PC-3 (cell line): ENCODE measurements around the gene ARL10.

ENCODE experiments used
- EZH2 ChIP-seq: fragments of 300-600 bp; sonication (generic); IDR thresholded peaks from one replicate; pipeline ENCODE4 v1.6.1; 2017; ENCODE audit warnings: antibody characterized with exemption, mild to moderate bottlenecking, low read length; ENCODE audit not compliant: unreplicated experiment
- EZH2phosphoT487 ChIP-seq: fragments of 300-600 bp; sonication (generic); IDR thresholded peaks from 2 replicates; pipeline ENCODE4 v1.6.1; 2018; ENCODE audit warnings: mild to moderate bottlenecking, antibody characterized with exemption, low read length, borderline replicate concordance
- TF ChIP-seq, protein P1 (sequence below): fragments of 300-600 bp; sonication (generic); conservative IDR thresholded peaks from 2 replicates; pipeline ENCODE4 v1.5.1; 2017; ENCODE audit warnings: antibody characterized with exemption, low read depth, mild to moderate bottlenecking, low read length

DNA sequence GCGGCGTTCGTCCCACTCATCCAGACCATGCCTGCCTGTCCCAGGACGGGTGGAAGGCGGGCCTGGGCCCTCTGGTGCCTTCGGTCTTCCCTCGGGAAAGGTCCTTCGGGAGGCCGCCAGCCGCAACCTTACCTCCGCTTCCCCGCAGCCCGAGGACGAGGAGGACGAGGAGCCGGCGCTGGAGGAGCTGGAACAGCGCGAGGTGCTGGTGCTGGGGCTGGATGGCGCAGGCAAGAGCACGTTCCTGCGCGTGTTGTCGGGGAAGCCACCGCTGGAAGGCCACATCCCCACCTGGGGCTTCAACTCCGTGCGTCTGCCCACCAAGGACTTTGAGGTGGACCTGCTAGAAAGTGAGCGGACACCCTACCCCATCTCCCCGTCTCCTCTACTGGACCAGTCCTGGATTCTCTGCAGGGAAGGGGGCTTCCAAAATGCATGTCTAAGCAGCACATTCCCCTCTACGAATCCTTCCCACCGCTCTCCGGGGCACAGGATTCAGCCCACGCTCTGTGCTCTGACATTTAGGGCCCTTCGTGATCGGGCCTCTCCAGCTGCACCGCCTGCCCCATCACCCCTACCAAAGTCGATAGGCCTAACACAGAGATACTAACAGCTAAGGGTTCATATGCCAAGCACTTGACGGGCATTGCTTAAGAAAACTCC is 1.1 kb downstream of the ARL10 start:
- TF ChIP-seq, protein P1, sequence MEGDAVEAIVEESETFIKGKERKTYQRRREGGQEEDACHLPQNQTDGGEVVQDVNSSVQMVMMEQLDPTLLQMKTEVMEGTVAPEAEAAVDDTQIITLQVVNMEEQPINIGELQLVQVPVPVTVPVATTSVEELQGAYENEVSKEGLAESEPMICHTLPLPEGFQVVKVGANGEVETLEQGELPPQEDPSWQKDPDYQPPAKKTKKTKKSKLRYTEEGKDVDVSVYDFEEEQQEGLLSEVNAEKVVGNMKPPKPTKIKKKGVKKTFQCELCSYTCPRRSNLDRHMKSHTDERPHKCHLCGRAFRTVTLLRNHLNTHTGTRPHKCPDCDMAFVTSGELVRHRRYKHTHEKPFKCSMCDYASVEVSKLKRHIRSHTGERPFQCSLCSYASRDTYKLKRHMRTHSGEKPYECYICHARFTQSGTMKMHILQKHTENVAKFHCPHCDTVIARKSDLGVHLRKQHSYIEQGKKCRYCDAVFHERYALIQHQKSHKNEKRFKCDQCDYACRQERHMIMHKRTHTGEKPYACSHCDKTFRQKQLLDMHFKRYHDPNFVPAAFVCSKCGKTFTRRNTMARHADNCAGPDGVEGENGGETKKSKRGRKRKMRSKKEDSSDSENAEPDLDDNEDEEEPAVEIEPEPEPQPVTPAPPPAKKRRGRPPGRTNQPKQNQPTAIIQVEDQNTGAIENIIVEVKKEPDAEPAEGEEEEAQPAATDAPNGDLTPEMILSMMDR: no peak
- TF ChIP-seq EZH2phosphoT487 (no peak), EZH2 (no peak)
